SK-N-SH (cell line): ENCODE data around the gene EPB41L3. TPM values are rescaled to one million over a fixed set of nuclear protein-coding genes. Genes with fewer than 3 reads are reported as not detected.

Source experiments
- CTCF ChIA-PET: fragments of 300-600, 350-600 bp; formaldehyde crosslinking; extraction: SDS; loops from one replicate; lab custom pipeline; 2021; lab: Yijun Ruan, JAX
- POLR2A ChIA-PET: fragments of 350-600 bp; sonication (Branson Sonifier 250); formaldehyde crosslinking; extraction: SDS; loops from one replicate; lab custom pipeline; 2020; ENCODE audit warnings: antibody characterized with exemption, inconsistent platforms; lab: Yijun Ruan, JAX
- DNase-seq: peaks from one replicate; pipeline ENCODE4 v3.0.0; 2012
- H2AFZ ChIP-seq: fragments of 200-600 bp; sonication (generic); 2 replicates; pipeline ENCODE4 v1.8.1; 2016; ENCODE audit warnings: antibody characterized with exemption, mild to moderate bottlenecking, low read depth
- H3F3A ChIP-seq: fragments of 200-600 bp; sonication (generic); replicated peaks from 2 replicates; pipeline ENCODE3; 2016; ENCODE audit warnings: antibody characterized with exemption, mild to moderate bottlenecking; ENCODE audit not compliant: insufficient read depth
- H3K27ac ChIP-seq, 2 experiments: fragments of 200-500 bp in 1 of 2; fragments of 200-600 bp in 1 of 2; sonication (Bioruptor generic) in 1 of 2; sonication (generic), shearing (Covaris generic) in 1 of 2; 2 replicates each; pipeline versions ENCODE4 v1.5.1 to v1.6.1; 2014 to 2016; ENCODE audit warnings: low read depth in 2 of 2, inconsistent platforms in 1 of 2, low read length in 1 of 2, mild to moderate bottlenecking in 1 of 2, mixed read lengths in 1 of 2
- H3K27me3 ChIP-seq: fragments of 200-600 bp; sonication (generic), shearing (Covaris generic); 2 replicates; pipeline ENCODE4 v1.6.1; 2016; ENCODE audit warnings: mixed run types; ENCODE audit not compliant: insufficient read depth
- H3K36me3 ChIP-seq, 2 experiments: fragments of 200-500 bp in 1 of 2; fragments of 200-600 bp in 1 of 2; sonication (Bioruptor generic) in 1 of 2; sonication (generic) in 1 of 2; replicated peaks in 1 of 2; 2 replicates each; pipeline versions ENCODE3 to v1.5.1; 2014 to 2016; ENCODE audit warnings: low read length in 1 of 2, mild to moderate bottlenecking in 1 of 2; ENCODE audit not compliant: insufficient read depth in 2 of 2, control insufficient read depth in 1 of 2
- H3K4me1 ChIP-seq, 2 experiments: fragments of 200-500 bp in 1 of 2; fragments of 200-600 bp in 1 of 2; sonication (Bioruptor generic) in 1 of 2; sonication (generic), shearing (Covaris generic) in 1 of 2; 2 replicates each; pipeline versions ENCODE4 v1.5.1 to v1.6.1; 2014 to 2016; ENCODE audit warnings: low read depth in 1 of 2, low read length in 1 of 2, mixed run types in 1 of 2; ENCODE audit not compliant: insufficient read depth in 2 of 2, control insufficient read depth in 1 of 2
- H3K4me2 ChIP-seq: fragments of 200-600 bp; sonication (generic), shearing (Covaris generic); 2 replicates; pipeline ENCODE4 v1.6.1; 2017; ENCODE audit warnings: mixed run types
- H3K4me3 ChIP-seq, 2 experiments: fragments of 200-500 bp in 1 of 2; fragments of 200-600 bp in 1 of 2; sonication (Bioruptor generic) in 1 of 2; sonication (generic), shearing (Covaris generic) in 1 of 2; 2 replicates each; pipeline versions ENCODE4 v1.5.1 to v1.8.1; 2014 to 2016; ENCODE audit warnings: low read depth in 2 of 2, inconsistent platforms in 1 of 2, low read length in 1 of 2, mild to moderate bottlenecking in 1 of 2, mixed read lengths in 1 of 2, moderate library complexity in 1 of 2
- H3K79me2 ChIP-seq: fragments of 200-600 bp; sonication (generic); 2 replicates; pipeline ENCODE4 v1.8.1; 2017; ENCODE audit warnings: mild to moderate bottlenecking; ENCODE audit not compliant: insufficient read depth
- H3K9ac ChIP-seq: fragments of 200-600 bp; sonication (generic); 2 replicates; pipeline ENCODE4 v1.6.1; 2017; ENCODE audit warnings: mixed run types
- H3K9me2 ChIP-seq: fragments of 200-600 bp; sonication (generic); 2 replicates; pipeline ENCODE4 v1.6.1; 2017; ENCODE audit warnings: mixed run types
- H3K9me3 ChIP-seq: fragments of 200-600 bp; sonication (generic); 2 replicates; pipeline ENCODE4 v1.6.1; 2017; ENCODE audit warnings: mixed run types, mild to moderate bottlenecking, moderate library complexity
- H4K20me1 ChIP-seq: fragments of 200-600 bp; sonication (generic); 2 replicates; pipeline ENCODE4 v1.6.1; 2017; ENCODE audit warnings: mild to moderate bottlenecking, mixed run types; ENCODE audit not compliant: insufficient read depth
- ELF1 ChIP-seq: IDR thresholded peaks from 2 replicates; pipeline ENCODE4 v1.4.0; 2012
- EZH2phosphoT487 ChIP-seq: fragments of 200-600 bp; sonication (generic); IDR thresholded peaks from 2 replicates; pipeline ENCODE4 v1.6.1; 2017; ENCODE audit warnings: low read depth, mixed run types, mild to moderate bottlenecking, antibody characterized with exemption, moderate library complexity, borderline replicate concordance
- FOXJ3 ChIP-seq: sonication (generic); formaldehyde crosslinking; IDR thresholded peaks from 2 replicates; pipeline ENCODE4 v1.5.1; 2020; ENCODE audit warnings: mild to moderate bottlenecking, missing genetic modification reagents
- GABPA ChIP-seq: IDR thresholded peaks from 2 replicates; pipeline ENCODE4 v1.4.0; 2012; ENCODE audit warnings: low read depth, mild to moderate bottlenecking
- JUND ChIP-seq: IDR thresholded peaks from 2 replicates; pipeline ENCODE4 v1.4.0; 2012
- MEF2A ChIP-seq: IDR thresholded peaks from 2 replicates; pipeline ENCODE4 v1.4.0; 2012; ENCODE audit warnings: low read depth, borderline replicate concordance
- MXI1 ChIP-seq: IDR thresholded peaks from 2 replicates; pipeline ENCODE4 v1.6.1; 2012; ENCODE audit warnings: mild to moderate bottlenecking, low read depth, low read length, improper control_type of control experiment
- NFIC ChIP-seq: IDR thresholded peaks from 2 replicates; pipeline ENCODE4 v1.4.0; 2012; ENCODE audit warnings: borderline replicate concordance
- POLR2AphosphoS5 ChIP-seq: IDR thresholded peaks from 2 replicates; pipeline ENCODE4 v1.6.1; 2012; ENCODE audit warnings: low read depth, low read length
- RCOR1 ChIP-seq: fragments of 150-350 bp; IDR thresholded peaks from 2 replicates; pipeline ENCODE4 v1.6.1; 2017; ENCODE audit warnings: antibody characterized with exemption, low read length
- RFX5 ChIP-seq: IDR thresholded peaks from 2 replicates; pipeline ENCODE4 v1.6.1; 2012; ENCODE audit warnings: mild to moderate bottlenecking, improper control_type of control experiment, low read length
- RXRA ChIP-seq: IDR thresholded peaks from 2 replicates; pipeline ENCODE4 v1.4.0; 2012; ENCODE audit warnings: low read depth, mild to moderate bottlenecking, borderline replicate concordance
- SIN3A ChIP-seq: IDR thresholded peaks from 2 replicates; pipeline ENCODE4 v1.6.1; 2012; ENCODE audit warnings: low read depth, mild to moderate bottlenecking, low read length, moderate library complexity, borderline replicate concordance
- TAF1 ChIP-seq: IDR thresholded peaks from 2 replicates; pipeline ENCODE4 v1.6.1; 2012; ENCODE audit warnings: low read depth, mild to moderate bottlenecking, low read length, moderate library complexity, borderline replicate concordance
- TEAD4 ChIP-seq: IDR thresholded peaks from 2 replicates; pipeline ENCODE4 v1.4.0; 2012; ENCODE audit warnings: mild to moderate bottlenecking, borderline replicate concordance; ENCODE audit not compliant: insufficient read depth
- WGBS: methylation state at CpG from one replicate; pipeline ENCODE4 v1.1.6; 2017; ENCODE audit warnings: low lambda C conversion rate; 5-methylcytosine and 5-hydroxymethylcytosine counted together
- polyA plus RNA-seq, 3 experiments: library from polyadenylated mRNA; depleted of rRNA; stranded (reverse); fragments of >200 nt; gene quantifications; 2 replicates each; pipeline ENCODE4 v1.2.3, GENCODE V29; 2012
- TF ChIP-seq, protein P1 (sequence below): IDR thresholded peaks from 2 replicates; pipeline ENCODE4 v1.4.0; 2012; ENCODE audit warnings: low read depth, borderline replicate concordance
- TF ChIP-seq, protein P2 (sequence below): fragments of 200-600 bp; sonication (generic); IDR thresholded peaks from 2 replicates; pipeline ENCODE4 v1.6.1; 2017; ENCODE audit warnings: antibody characterized with exemption, mild to moderate bottlenecking, moderate library complexity
- TF ChIP-seq, protein P3 (sequence below): IDR thresholded peaks from 2 replicates; pipeline ENCODE4; 2012
- TF ChIP-seq, protein P4 (sequence below): IDR thresholded peaks from 2 replicates; pipeline ENCODE4 v1.4.0; 2012; ENCODE audit warnings: low read depth

The EPB41L3 gene
- polyA plus RNA-seq, 1 of the 3 experiments (the other 2 are of a cell fraction) = 0.15 TPM

DNA sequence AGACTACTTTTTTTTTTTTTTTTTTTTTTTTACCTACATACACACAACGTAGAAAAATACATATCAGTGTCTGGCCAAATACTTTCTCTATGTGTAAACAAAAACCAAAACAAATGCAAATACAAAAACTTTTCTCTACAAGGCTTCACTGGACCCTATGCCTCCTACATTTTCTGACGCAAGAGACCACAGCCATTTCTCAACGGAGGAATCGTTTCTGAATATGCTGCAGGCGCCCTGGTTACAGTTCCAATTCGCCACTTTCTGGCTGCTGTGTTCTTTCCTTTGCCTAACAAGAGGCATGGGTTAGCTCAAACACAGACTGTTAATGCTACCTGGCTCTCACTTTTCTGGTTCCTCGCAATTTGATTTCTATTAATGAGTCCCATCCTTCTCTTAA is 96.4 kb downstream of the EPB41L3 start:
- Histone ChIP-seq H3K9me2 (no peaks in the 10 kb centered on the region), H4K20me1 (no peaks in the 10 kb centered on the region), H3K27me3 (no peaks in the 10 kb centered on the region), H3F3A (no peaks in the 10 kb centered on the region), H3K79me2 (no peaks in the 10 kb centered on the region), H3K4me3 (no peak overlapping the region), H3K9ac (no peak overlapping the region), H2AFZ (no peak overlapping the region), H3K27ac (no peak overlapping the region), H3K36me3 (no peaks in the 10 kb centered on the region), H3K4me1 (no peaks in the 10 kb centered on the region), H3K4me2 (no peak overlapping the region), H3K9me3 (no peaks in the 10 kb centered on the region)
- CTCF ChIA-PET = interaction anchor here (2.0 kb wide), 1 partner anchor 9 kb away, joined by 7 read pairs; no protein-coding TSS in a partner anchor
- POLR2A ChIA-PET = no interaction called here
- DNase-seq = no peak
- TF ChIP-seq RFX5 (no peak), POLR2AphosphoS5 (no peak)
- TF ChIP-seq, protein P1, sequence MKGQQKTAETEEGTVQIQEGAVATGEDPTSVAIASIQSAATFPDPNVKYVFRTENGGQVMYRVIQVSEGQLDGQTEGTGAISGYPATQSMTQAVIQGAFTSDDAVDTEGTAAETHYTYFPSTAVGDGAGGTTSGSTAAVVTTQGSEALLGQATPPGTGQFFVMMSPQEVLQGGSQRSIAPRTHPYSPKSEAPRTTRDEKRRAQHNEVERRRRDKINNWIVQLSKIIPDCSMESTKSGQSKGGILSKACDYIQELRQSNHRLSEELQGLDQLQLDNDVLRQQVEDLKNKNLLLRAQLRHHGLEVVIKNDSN = no peak
- 22% methylated on average over 7 of the region's 7 CpGs for WGBS

DNA sequence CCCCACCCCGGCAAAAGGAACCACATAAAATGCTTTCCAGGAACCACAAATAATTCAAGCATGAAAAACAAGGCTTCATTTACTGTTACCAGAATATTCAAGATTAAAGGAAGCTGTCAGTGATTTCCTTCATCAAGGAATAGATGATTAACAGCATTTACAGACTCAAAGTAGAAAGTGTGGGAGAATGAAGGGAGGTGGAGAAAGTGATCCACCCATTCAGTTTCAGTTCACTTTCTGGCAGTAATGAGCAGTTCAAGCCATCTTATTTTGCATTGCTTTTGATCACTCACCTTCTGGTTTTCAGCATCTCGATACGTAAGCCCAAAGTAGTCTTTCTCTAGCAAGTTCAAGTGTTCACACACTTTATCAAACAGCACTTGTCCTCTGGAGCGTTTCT is 99.0 kb downstream of the EPB41L3 start:
- TF ChIP-seq NFIC (no peak), RFX5 (no peak), FOXJ3 (CRISPR knock-in tag) (no peak), POLR2AphosphoS5 (no peak), JUND (no peak), GABPA (no peak), MXI1 (no peak), MEF2A (no peak), RXRA (no peak), ELF1 (no peak), TAF1 (no peak), EZH2phosphoT487 (no peak), SIN3A (no peak), TEAD4 (no peak), RCOR1 (no peak)
- TF ChIP-seq, protein P2, sequence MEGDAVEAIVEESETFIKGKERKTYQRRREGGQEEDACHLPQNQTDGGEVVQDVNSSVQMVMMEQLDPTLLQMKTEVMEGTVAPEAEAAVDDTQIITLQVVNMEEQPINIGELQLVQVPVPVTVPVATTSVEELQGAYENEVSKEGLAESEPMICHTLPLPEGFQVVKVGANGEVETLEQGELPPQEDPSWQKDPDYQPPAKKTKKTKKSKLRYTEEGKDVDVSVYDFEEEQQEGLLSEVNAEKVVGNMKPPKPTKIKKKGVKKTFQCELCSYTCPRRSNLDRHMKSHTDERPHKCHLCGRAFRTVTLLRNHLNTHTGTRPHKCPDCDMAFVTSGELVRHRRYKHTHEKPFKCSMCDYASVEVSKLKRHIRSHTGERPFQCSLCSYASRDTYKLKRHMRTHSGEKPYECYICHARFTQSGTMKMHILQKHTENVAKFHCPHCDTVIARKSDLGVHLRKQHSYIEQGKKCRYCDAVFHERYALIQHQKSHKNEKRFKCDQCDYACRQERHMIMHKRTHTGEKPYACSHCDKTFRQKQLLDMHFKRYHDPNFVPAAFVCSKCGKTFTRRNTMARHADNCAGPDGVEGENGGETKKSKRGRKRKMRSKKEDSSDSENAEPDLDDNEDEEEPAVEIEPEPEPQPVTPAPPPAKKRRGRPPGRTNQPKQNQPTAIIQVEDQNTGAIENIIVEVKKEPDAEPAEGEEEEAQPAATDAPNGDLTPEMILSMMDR = no peak
- TF ChIP-seq, protein P1 = no peak
- TF ChIP-seq, protein P3, sequence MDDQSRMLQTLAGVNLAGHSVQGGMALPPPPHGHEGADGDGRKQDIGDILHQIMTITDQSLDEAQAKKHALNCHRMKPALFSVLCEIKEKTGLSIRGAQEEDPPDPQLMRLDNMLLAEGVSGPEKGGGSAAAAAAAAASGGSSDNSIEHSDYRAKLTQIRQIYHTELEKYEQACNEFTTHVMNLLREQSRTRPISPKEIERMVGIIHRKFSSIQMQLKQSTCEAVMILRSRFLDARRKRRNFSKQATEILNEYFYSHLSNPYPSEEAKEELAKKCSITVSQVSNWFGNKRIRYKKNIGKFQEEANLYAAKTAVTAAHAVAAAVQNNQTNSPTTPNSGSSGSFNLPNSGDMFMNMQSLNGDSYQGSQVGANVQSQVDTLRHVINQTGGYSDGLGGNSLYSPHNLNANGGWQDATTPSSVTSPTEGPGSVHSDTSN = no peak
- TF ChIP-seq, protein P4, sequence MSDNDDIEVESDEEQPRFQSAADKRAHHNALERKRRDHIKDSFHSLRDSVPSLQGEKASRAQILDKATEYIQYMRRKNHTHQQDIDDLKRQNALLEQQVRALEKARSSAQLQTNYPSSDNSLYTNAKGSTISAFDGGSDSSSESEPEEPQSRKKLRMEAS = no peak
- WGBS = 35% methylated on average over 4 of the region's 4 CpGs
- POLR2A ChIA-PET = no interaction called here

More for the DNA sequence above, 99.0 kb downstream of the EPB41L3 start:
- Histone ChIP-seq H3K27ac (no peak overlapping the region), H3K4me3 (no peak overlapping the region), H4K20me1 (no peaks in the 10 kb centered on the region), H3K9me3 (no peaks in the 10 kb centered on the region), H3K4me2 (no peak overlapping the region), H2AFZ (no peak overlapping the region), H3K4me1 (no peaks in the 10 kb centered on the region), H3K9ac (no peak overlapping the region), H3K36me3 (no peaks in the 10 kb centered on the region), H3K27me3 (no peaks in the 10 kb centered on the region), H3F3A (no peaks in the 10 kb centered on the region), H3K79me2 (no peaks in the 10 kb centered on the region), H3K9me2 (no peaks in the 10 kb centered on the region)
- no peak for DNase-seq
- CTCF ChIA-PET = no interaction called here
